Vagina (tissue), 2 donors: ENCODE measurements around the gene TFPI. TPM values are rescaled to one million over a fixed set of nuclear protein-coding genes. Genes with fewer than 3 reads are reported as not detected.
A peak's percentile ranks its signal among the peaks of the same experiment; 100 is the strongest.
"Not testable (repeated sequence)": the region's sequence is repeated elsewhere in the genome, so short reads cannot be mapped to it uniquely, and the experiment has no call there.

Experiments used
- DNase-seq, 2 donors: peaks; one replicate each; pipeline ENCODE4 v3.0.0-alpha.2; 2017; ENCODE audit errors: extremely low spot score in 2 of 2
- H3K27ac ChIP-seq: fragments of 200-600 bp; sonication (generic); one replicate; pipeline ENCODE4 v1.5.1; 2019
- H3K27me3 ChIP-seq: fragments of 200-600 bp; sonication (generic); one replicate; pipeline ENCODE4 v1.5.1; 2019
- H3K36me3 ChIP-seq, 2 donors: fragments of 200-600 bp; sonication (generic); one replicate each; pipeline ENCODE4 v1.5.1; 2017 to 2019
- H3K4me1 ChIP-seq: fragments of 200-600 bp; sonication (generic); one replicate; pipeline ENCODE4 v1.5.1; 2019
- H3K4me3 ChIP-seq, 2 donors: fragments of 200-600 bp; sonication (generic); 1 replicate in 1 of 2; 2 replicates in 1 of 2; pipeline ENCODE4 v1.5.1; 2016 to 2019
- H3K9me3 ChIP-seq: fragments of 200-600 bp; sonication (generic); one replicate; pipeline ENCODE4 v1.5.1; 2019
- CTCF ChIP-seq, 3 experiments: fragments of 450-650 bp in 2 of 3; fragments of 200-600 bp in 1 of 3; sonication (generic) in 1 of 3; IDR thresholded peaks; one replicate each; pipeline ENCODE4 v1.5.1; 2017 to 2019; ENCODE audit warnings: antibody characterized with exemption in 3 of 3, mild to moderate bottlenecking in 2 of 3, moderate library complexity in 2 of 3
- POLR2A ChIP-seq, 2 donors: fragments of 450-650 bp; IDR thresholded peaks; one replicate each; pipeline ENCODE4 v1.6.1; 2017; ENCODE audit warnings: antibody characterized with exemption in 2 of 2, mild to moderate bottlenecking in 2 of 2, moderate library complexity in 2 of 2
- POLR2AphosphoS5 ChIP-seq, 2 donors: sonication (generic); formaldehyde crosslinking; IDR thresholded peaks; one replicate each; pipeline ENCODE4 v1.9.0; 2017; ENCODE audit warnings: antibody characterized with exemption in 2 of 2, mild to moderate bottlenecking in 2 of 2, low read depth in 1 of 2; ENCODE audit not compliant: insufficient read depth in 1 of 2
- intact Hi-C: fragments of 100-400 bp; cut with DNase I; formaldehyde crosslinking; loops from one replicate; pipeline ENCODE4 v1.15.1; 2023
- total RNA-seq: library from RNA; depleted of rRNA; stranded (reverse); fragments of >200 nt; gene quantifications from one replicate; pipeline ENCODE4 v1.2.3, GENCODE V29; 2016

Gene TFPI
- total RNA-seq, 1 donor from 2014 or later, result 68.8 TPM

DNA sequence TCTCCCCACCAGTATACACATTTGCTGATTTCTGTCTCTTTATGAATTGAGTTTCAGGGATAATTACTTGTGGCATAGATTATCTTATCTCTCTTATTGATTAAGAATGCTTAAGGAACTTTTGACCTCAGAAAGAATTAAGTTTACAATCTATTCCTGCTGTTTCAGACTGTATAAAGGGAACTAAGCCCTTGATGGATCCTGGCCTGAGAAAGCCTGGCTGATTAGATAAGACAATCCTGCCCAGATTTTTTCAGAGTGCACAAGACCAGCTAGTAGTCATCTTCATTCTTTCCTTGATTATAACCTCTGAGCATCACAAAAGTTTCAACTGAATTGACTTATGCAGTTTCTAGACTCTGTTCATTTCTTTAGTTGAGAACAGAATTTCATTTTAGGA lies 22.7 kb upstream of the TFPI start:
- no peaks in the 10 kb centered on the region for H3K9me3 ChIP-seq
- H3K27ac ChIP-seq, result no peak overlapping the region
- peaks cover 17% of the 10 kb centered on the region for H3K4me1 ChIP-seq
- no peaks in the 10 kb centered on the region for H3K27me3 ChIP-seq
- no peak overlapping the region for H3K4me3 ChIP-seq
- intact Hi-C loops, result no loop called here
- no peaks in the 10 kb centered on the region for H3K36me3 ChIP-seq
- TF ChIP-seq POLR2AphosphoS5 (IDR thresholded peaks at IDR 0.05; ENCODE audit: insufficient read depth in 1 of 2, low read depth in 1 of 2) (no peak), POLR2A (IDR thresholded peaks at IDR 0.05) (no peak), CTCF (IDR thresholded peaks at IDR 0.05) (no peak)
- DNase-seq, result no peak

DNA sequence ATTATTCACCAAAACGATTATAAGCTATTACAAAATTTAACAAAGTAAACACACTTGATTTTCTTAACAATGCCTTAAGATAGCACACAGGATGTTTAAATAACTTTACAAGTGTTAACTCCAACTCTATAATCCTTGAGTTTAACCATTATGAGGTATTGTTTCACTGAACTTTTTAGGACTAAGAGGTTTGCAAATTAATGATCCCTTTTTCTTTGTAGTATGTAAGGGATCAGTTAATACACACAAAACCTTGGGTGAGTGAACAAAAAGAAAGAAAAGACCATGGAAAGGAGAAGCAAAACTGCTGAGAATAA lies 21.5 kb upstream of the TFPI start:
- intact Hi-C loops, result no loop called here

GRCh38 chr2:187574969-187575750 lies 20.9 kb upstream of the TFPI start:
- no peaks in the 10 kb centered on the region for H3K36me3 ChIP-seq
- no peaks in the 10 kb centered on the region for H3K27me3 ChIP-seq
- intact Hi-C loops, result no loop called here
- no peak overlapping the region for H3K4me3 ChIP-seq
- peaks cover 7% of the 10 kb centered on the region for H3K4me1 ChIP-seq
- peak overlapping the region; percentile 68 for H3K27ac ChIP-seq
- no peaks in the 10 kb centered on the region for H3K9me3 ChIP-seq
- DNase-seq, result no peak
- no peak for TF ChIP-seq CTCF (IDR thresholded peaks at IDR 0.05)
- no peak for TF ChIP-seq POLR2A (IDR thresholded peaks at IDR 0.05)
- no peak for TF ChIP-seq POLR2AphosphoS5 (IDR thresholded peaks at IDR 0.05; ENCODE audit: insufficient read depth in 1 of 2, low read depth in 1 of 2)

More for the DNA sequence above, 21.5 kb upstream of the TFPI start:
- H3K9me3 ChIP-seq, result no peaks in the 10 kb centered on the region
- no peak for TF ChIP-seq POLR2AphosphoS5 (IDR thresholded peaks at IDR 0.05; ENCODE audit: insufficient read depth in 1 of 2, low read depth in 1 of 2)
- H3K4me1 ChIP-seq, result peaks cover 7% of the 10 kb centered on the region
- no peak overlapping the region for H3K4me3 ChIP-seq
- DNase-seq, result no peak
- H3K27ac ChIP-seq, result peak overlapping the region; percentile 68
- no peaks in the 10 kb centered on the region for H3K27me3 ChIP-seq
- no peaks in the 10 kb centered on the region for H3K36me3 ChIP-seq

DNA sequence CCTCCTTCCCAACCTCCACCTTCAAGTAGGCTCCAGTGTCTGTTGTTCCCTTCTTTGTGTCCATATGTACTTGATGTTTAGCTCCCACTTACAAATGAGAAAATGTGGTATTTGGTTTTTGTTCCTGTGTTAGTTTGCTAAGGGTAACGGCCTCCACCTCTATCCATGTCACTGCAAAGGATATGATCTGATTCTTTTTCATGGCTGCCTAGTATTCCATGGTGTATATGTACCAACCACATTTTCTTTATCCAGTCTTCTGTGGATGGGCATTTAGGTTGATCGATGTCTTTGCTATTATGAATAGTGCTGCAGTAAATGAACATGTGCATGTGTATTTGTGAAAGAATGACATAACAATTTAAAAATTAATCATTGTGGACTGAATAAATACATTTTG lies 19.5 kb upstream of the TFPI start:
- TF ChIP-seq POLR2AphosphoS5 (IDR thresholded peaks at IDR 0.05; ENCODE audit: insufficient read depth in 1 of 2, low read depth in 1 of 2) (no peak), POLR2A (IDR thresholded peaks at IDR 0.05) (no peak), CTCF (IDR thresholded peaks at IDR 0.05) (no peak)
- Histone ChIP-seq H3K4me3 (no peak overlapping the region), H3K9me3 (no peaks in the 10 kb centered on the region), H3K4me1 (peaks cover 7% of the 10 kb centered on the region), H3K36me3 (no peaks in the 10 kb centered on the region), H3K27ac (no peak overlapping the region), H3K27me3 (no peaks in the 10 kb centered on the region)
- DNase-seq, result no peak
- intact Hi-C loops, result no loop called here

DNA sequence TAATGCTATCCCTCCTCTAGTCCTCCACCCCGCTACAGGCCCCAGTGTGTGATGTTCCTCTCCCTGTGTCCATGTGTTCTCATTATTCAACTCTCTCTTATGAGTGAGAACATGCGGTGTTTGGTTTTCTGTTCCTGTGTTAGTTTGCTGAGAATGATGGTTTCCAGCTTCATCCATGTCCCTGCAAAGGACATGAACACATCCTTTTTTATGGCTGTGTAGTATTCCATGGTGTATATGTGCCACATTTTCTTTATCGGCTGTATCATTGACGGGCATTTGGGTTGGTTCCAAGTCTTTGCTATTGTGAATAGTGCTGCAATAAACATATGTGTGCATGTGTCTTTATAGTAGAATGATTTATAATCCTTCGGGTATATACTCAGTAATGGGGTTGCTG lies 17.8 kb upstream of the TFPI start:
- H3K9me3 ChIP-seq, H3K27me3 ChIP-seq, DNase-seq, H3K4me3 ChIP-seq, H3K27ac ChIP-seq, H3K36me3 ChIP-seq, H3K4me1 ChIP-seq, intact Hi-C loops: not testable (repeated sequence)

DNA sequence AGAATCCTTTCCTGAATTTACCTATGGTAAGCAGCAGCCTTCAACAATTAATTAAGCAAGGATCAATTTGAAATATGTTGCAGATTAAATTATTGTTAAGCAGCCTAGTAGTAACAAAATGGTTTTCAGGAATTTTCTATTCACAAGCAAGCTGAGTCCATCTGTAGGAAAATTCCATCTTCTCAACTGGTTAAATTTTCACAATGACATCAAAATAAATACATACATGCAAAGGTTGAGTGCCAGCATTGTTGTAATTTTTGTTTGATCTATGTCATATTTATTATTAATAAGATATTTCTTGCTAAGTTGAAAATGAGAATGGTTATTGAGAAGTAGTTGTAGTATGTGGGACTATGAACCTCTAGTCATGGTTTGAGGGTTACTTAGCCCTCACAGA lies 15.3 kb upstream of the TFPI start:
- Histone ChIP-seq H3K4me1 (no peaks in the 10 kb centered on the region), H3K4me3 (no peak overlapping the region), H3K36me3 (no peaks in the 10 kb centered on the region), H3K9me3 (no peaks in the 10 kb centered on the region), H3K27ac (no peak overlapping the region), H3K27me3 (no peaks in the 10 kb centered on the region)
- TF ChIP-seq CTCF (IDR thresholded peaks at IDR 0.05) (no peak), POLR2A (IDR thresholded peaks at IDR 0.05) (no peak), POLR2AphosphoS5 (IDR thresholded peaks at IDR 0.05; ENCODE audit: insufficient read depth in 1 of 2, low read depth in 1 of 2) (no peak)
- no peak for DNase-seq
- intact Hi-C loops, result loop anchor here (10.0 kb wide), 1 partner anchor 65 kb away; no protein-coding TSS in a partner anchor
